Naive thymus-derived CD4-positive, alpha-beta T cell (primary cell): ENCODE data around the gene EXO1. TPM values are rescaled to one million over a fixed set of nuclear protein-coding genes. Genes with fewer than 3 reads are reported as not detected.

Source experiments
- ATAC-seq: fragments of 150-1000 bp; cut with Tn5 transposase; 2 replicates; pipeline ENCODE4 v1.10.0; 2021; ENCODE audit warnings: mild to moderate bottlenecking, moderate library complexity
- CTCF ChIA-PET: fragments of 350-600 bp; sonication (Branson Sonifier 250); formaldehyde crosslinking; loops from one replicate; lab custom pipeline; 2021; ENCODE audit warnings: antibody characterized with exemption; lab: Charles Lee
- POLR2A ChIA-PET: fragments of 350-600 bp; sonication (Branson Sonifier 250); formaldehyde crosslinking; loops from one replicate; lab custom pipeline; 2021; ENCODE audit warnings: antibody characterized with exemption, inconsistent platforms; lab: Charles Lee
- DNase-seq, 9 donors: peaks; one replicate each; pipeline versions ENCODE4 v3.0.0 to v3.0.0-alpha.2; 2020 to 2022; ENCODE audit warnings: mixed read lengths in 1 of 9
- H3K27ac ChIP-seq: one replicate; pipeline ENCODE4 v1.7.0; 2013; ENCODE audit warnings: mild to moderate bottlenecking, low read depth, low read length, moderate library complexity
- H3K27me3 ChIP-seq, 2 donors: one replicate each; pipeline ENCODE4 v1.7.0; 2013; ENCODE audit warnings: low read length in 2 of 2, mild to moderate bottlenecking in 2 of 2, moderate library complexity in 2 of 2; ENCODE audit not compliant: control insufficient read depth in 2 of 2, insufficient read depth in 2 of 2
- H3K36me3 ChIP-seq, 3 experiments: 1 replicate in 2 of 3; 2 replicates in 1 of 3; pipeline ENCODE4 v1.7.0; 2013; ENCODE audit warnings: low read length in 3 of 3, mild to moderate bottlenecking in 3 of 3, moderate library complexity in 1 of 3; ENCODE audit not compliant: insufficient read depth in 3 of 3, control insufficient read depth in 2 of 3
- H3K4me1 ChIP-seq, 2 donors: one replicate each; pipeline ENCODE4 v1.7.0; 2013; ENCODE audit warnings: low read length in 2 of 2, mild to moderate bottlenecking in 2 of 2, moderate library complexity in 1 of 2; ENCODE audit not compliant: control insufficient read depth in 2 of 2, insufficient read depth in 2 of 2
- H3K4me3 ChIP-seq: 2 replicates; pipeline ENCODE4 v1.7.0; 2013; ENCODE audit warnings: mild to moderate bottlenecking, low read length
- H3K9me3 ChIP-seq, 3 experiments: 1 replicate in 2 of 3; 2 replicates in 1 of 3; pipeline ENCODE4 v1.7.0; 2013; ENCODE audit warnings: low read length in 3 of 3; ENCODE audit not compliant: control insufficient read depth in 2 of 3
- H3K27ac Mint-ChIP-seq, 9 donors: one replicate each; pipeline ENCODE4 v1.8.0; 2020 to 2022; ENCODE audit warnings: mixed read lengths in 9 of 9, mild to moderate bottlenecking in 8 of 9, moderate library complexity in 5 of 9, inconsistent platforms in 2 of 9
- H3K27me3 Mint-ChIP-seq, 5 donors: one replicate each; pipeline ENCODE4 v1.8.0; 2021 to 2022; ENCODE audit warnings: mixed read lengths in 5 of 5, mild to moderate bottlenecking in 1 of 5
- H3K36me3 Mint-ChIP-seq, 5 donors: one replicate each; pipeline ENCODE4 v1.8.0; 2020 to 2022; ENCODE audit warnings: mixed read lengths in 5 of 5, mild to moderate bottlenecking in 3 of 5, inconsistent platforms in 1 of 5
- H3K4me1 Mint-ChIP-seq, 7 donors: one replicate each; pipeline ENCODE4 v1.8.0; 2020 to 2022; ENCODE audit warnings: mixed read lengths in 7 of 7, mild to moderate bottlenecking in 3 of 7, inconsistent platforms in 1 of 7
- H3K4me3 Mint-ChIP-seq, 10 donors: one replicate each; pipeline ENCODE4 v1.8.0; 2020 to 2022; ENCODE audit warnings: mild to moderate bottlenecking in 10 of 10, mixed read lengths in 10 of 10, moderate library complexity in 6 of 10, inconsistent platforms in 2 of 10
- H3K9me3 Mint-ChIP-seq, 11 donors: one replicate each; pipeline ENCODE4 v1.8.0; 2020 to 2022; ENCODE audit warnings: mixed read lengths in 11 of 11, mild to moderate bottlenecking in 4 of 11, inconsistent platforms in 1 of 11, moderate library complexity in 1 of 11
- intact Hi-C, 2 donors: fragments of 100-400 bp; cut with micrococcal nuclease; formaldehyde crosslinking; loops; one replicate each; pipeline ENCODE4 v1.15.1; 2023
- polyA plus RNA-seq, 2 donors: library from polyadenylated mRNA; unstranded; fragments of 300-500 nt; fragmentation: Illumina TruSeq; gene quantifications; one replicate each; pipeline ENCODE4 v1.2.3, GENCODE V29; 2021
- total RNA-seq, 6 experiments: library from RNA in 5 of 6; stranded (reverse) in 5 of 6; gene quantifications; 1 replicate in 5 of 6; 2 replicates in 1 of 6; pipeline ENCODE4 v1.2.3 and lab custom pipeline; 2021 to 2026

The EXO1 gene
- total and polyA plus RNA-seq, 7 experiments from 2014 or later, result 0.11 to 29.8 (median 1.0) TPM; not detected in 2

GRCh38 chr1:241810769-241811405, 37.1 kb upstream of the EXO1 start:
- Mint-ChIP-seq H3K27ac (no peak overlapping the region), H3K9me3 (no peaks in the 10 kb centered on the region), H3K36me3 (no peaks in the 10 kb centered on the region), H3K4me3 (no peak overlapping the region), H3K4me1 (peaks cover 0 to 2% (median 0%) of the 10 kb centered on the region in 7 donors), H3K27me3 (peaks cover 0 to 11% (median 0%) of the 10 kb centered on the region in 5 donors)
- Histone ChIP-seq H3K9me3 (no peaks in the 10 kb centered on the region), H3K36me3 (no peaks in the 10 kb centered on the region), H3K4me3 (no peak overlapping the region), H3K4me1 (no peaks in the 10 kb centered on the region), H3K27me3 (no peaks in the 10 kb centered on the region), H3K27ac (no peak overlapping the region)
- CTCF ChIA-PET, result no interaction called here
- intact Hi-C loops, result no loop called here
- no peak for DNase-seq
- peak; percentile 72 for ATAC-seq
- POLR2A ChIA-PET, result no interaction called here

- CTCF ChIA-PET, result no interaction called here
- no peaks in the 10 kb centered on the region for H3K4me1 ChIP-seq
Measured at GRCh38 chr1:241813768-241814320, 34.2 kb upstream of the EXO1 start.

GRCh38 chr1:241816008-241816407, 32.0 kb upstream of the EXO1 start:
- Mint-ChIP-seq H3K27me3 (peaks cover 0 to 12% (median 0%) of the 10 kb centered on the region in 5 donors), H3K4me1 (peaks cover 0 to 5% (median 0%) of the 10 kb centered on the region in 7 donors), H3K9me3 (no peaks in the 10 kb centered on the region), H3K4me3 (no peak overlapping the region), H3K27ac (no peak overlapping the region), H3K36me3 (no peaks in the 10 kb centered on the region)
- no peak overlapping the region for H3K4me3 ChIP-seq
- no peaks in the 10 kb centered on the region for H3K27me3 ChIP-seq
- H3K27ac ChIP-seq, result no peak overlapping the region
- CTCF ChIA-PET, result no interaction called here
- ATAC-seq, result no peak
- no peaks in the 10 kb centered on the region for H3K9me3 ChIP-seq
- H3K4me1 ChIP-seq, result no peaks in the 10 kb centered on the region
- POLR2A ChIA-PET, result no interaction called here
- H3K36me3 ChIP-seq, result no peaks in the 10 kb centered on the region
- DNase-seq, result no peak
- intact Hi-C loops, result no loop called here

More at GRCh38 chr1:241813768-241814320, 34.2 kb upstream of the EXO1 start:
- no peaks in the 10 kb centered on the region for H3K36me3 ChIP-seq
- Mint-ChIP-seq H3K9me3 (no peaks in the 10 kb centered on the region), H3K4me3 (no peak overlapping the region), H3K27ac (no peak overlapping the region), H3K27me3 (peaks cover 0 to 17% (median 0%) of the 10 kb centered on the region in 5 donors), H3K4me1 (peaks cover 0 to 5% (median 0%) of the 10 kb centered on the region in 7 donors), H3K36me3 (no peaks in the 10 kb centered on the region)
- no peak overlapping the region for H3K27ac ChIP-seq
- POLR2A ChIA-PET, result no interaction called here
- no peaks in the 10 kb centered on the region for H3K27me3 ChIP-seq
- H3K4me3 ChIP-seq, result no peak overlapping the region
- DNase-seq (no peak), ATAC-seq (no peak)
- H3K9me3 ChIP-seq, result no peaks in the 10 kb centered on the region
- intact Hi-C loops, result no loop called here

GRCh38 chr1:241817331-241817792, 30.6 kb upstream of the EXO1 start:
- no peaks in the 10 kb centered on the region for H3K4me1 ChIP-seq
- POLR2A ChIA-PET, result no interaction called here
- H3K4me3 ChIP-seq, result no peak overlapping the region
- H3K36me3 ChIP-seq, result no peaks in the 10 kb centered on the region
- Mint-ChIP-seq H3K4me3 (no peak overlapping the region), H3K4me1 (peaks cover 0 to 3% (median 0%) of the 10 kb centered on the region in 7 donors), H3K27me3 (peaks cover 0 to 10% (median 0%) of the 10 kb centered on the region in 5 donors), H3K27ac (peak overlapping the region in 1 of 9 donors; percentile 4), H3K9me3 (no peaks in the 10 kb centered on the region), H3K36me3 (no peaks in the 10 kb centered on the region)
- no peaks in the 10 kb centered on the region for H3K27me3 ChIP-seq
- no peak for ATAC-seq
- H3K27ac ChIP-seq, result no peak overlapping the region
- no peak for DNase-seq
- intact Hi-C loops, result no loop called here
- CTCF ChIA-PET, result no interaction called here
- H3K9me3 ChIP-seq, result no peaks in the 10 kb centered on the region

- H3K36me3 Mint-ChIP-seq, result no peaks in the 10 kb centered on the region
- no peak overlapping the region for H3K4me3 ChIP-seq
- no peaks in the 10 kb centered on the region for H3K27me3 ChIP-seq
- intact Hi-C loops, result no loop called here
- DNase-seq (no peak), ATAC-seq (no peak)
- no peaks in the 10 kb centered on the region for H3K9me3 ChIP-seq
- H3K9me3 Mint-ChIP-seq, result no peaks in the 10 kb centered on the region
- no peak overlapping the region for H3K4me3 Mint-ChIP-seq
- H3K36me3 ChIP-seq, result no peaks in the 10 kb centered on the region
- peaks cover 0 to 3% (median 0%) of the 10 kb centered on the region in 7 donors for H3K4me1 Mint-ChIP-seq
- ChIA-PET CTCF (no interaction called here), POLR2A (no interaction called here)
- H3K27ac Mint-ChIP-seq, result no peak overlapping the region
- H3K27me3 Mint-ChIP-seq, result peaks cover 0 to 10% (median 0%) of the 10 kb centered on the region in 5 donors
- H3K4me1 ChIP-seq, result no peaks in the 10 kb centered on the region
- H3K27ac ChIP-seq, result no peak overlapping the region
Measured at GRCh38 chr1:241817956-241818612, 29.9 kb upstream of the EXO1 start.

GRCh38 chr1:241819340-241819866, 28.6 kb upstream of the EXO1 start:
- DNase-seq, result no peak
- H3K4me3 Mint-ChIP-seq, result no peak overlapping the region
- no peak overlapping the region for H3K27ac Mint-ChIP-seq
- no peak overlapping the region for H3K4me3 ChIP-seq
- no peaks in the 10 kb centered on the region for H3K9me3 ChIP-seq
- H3K4me1 ChIP-seq, result no peaks in the 10 kb centered on the region
- no peak for ATAC-seq
- intact Hi-C loops, result no loop called here
- peaks cover 0 to 9% (median 0%) of the 10 kb centered on the region in 5 donors for H3K27me3 Mint-ChIP-seq
- no peaks in the 10 kb centered on the region for H3K36me3 Mint-ChIP-seq
- H3K27me3 ChIP-seq, result no peaks in the 10 kb centered on the region
- no peak overlapping the region for H3K27ac ChIP-seq
- peaks cover 0 to 3% (median 0%) of the 10 kb centered on the region in 7 donors for H3K4me1 Mint-ChIP-seq
- H3K9me3 Mint-ChIP-seq, result no peaks in the 10 kb centered on the region
- ChIA-PET POLR2A (no interaction called here), CTCF (no interaction called here)
- H3K36me3 ChIP-seq, result no peaks in the 10 kb centered on the region
